Measurements from ENCODE around the gene SLC12A2. TPM values are rescaled to one million over a fixed set of nuclear protein-coding genes. Genes with fewer than 3 reads are reported as not detected.

The SLC12A2 gene
- total and polyA plus RNA-seq, 9 of the 15 experiments (the other 6 are each of a cell fraction or from before 2014, with no cell fraction given): 5.1 to 20.3 (median 12.6) TPM

GRCh38 chr5:128038643-128039042 is 44.9 kb upstream of the SLC12A2 start (continued):
- peak; percentile 83 for TF ChIP-seq ATF3 (IDR thresholded peaks at IDR 0.05)
- peak; percentile 67; the same call in 1 of the 2 replicates for TF ChIP-seq ATF3 (CRISPR knock-in tag; conservative IDR thresholded peaks at IDR 0.05)
- peak; percentile 32; the same call in 1 of the 2 replicates for TF ChIP-seq CTBP1 (IDR thresholded peaks at IDR 0.05; ENCODE audit: borderline replicate concordance)
- TF ChIP-seq FOXM1 (IDR thresholded peaks at IDR 0.05; ENCODE audit: low read depth): peak; percentile 59; the same call in 1 of the 2 replicates
- TF ChIP-seq FOXM1 (CRISPR knock-in tag; IDR thresholded peaks at IDR 0.05; ENCODE audit: low read depth): no peak
- peak; percentile 95 for TF ChIP-seq ARID1B (IDR thresholded peaks at IDR 0.05)
- TF ChIP-seq MAFK (IDR thresholded peaks at IDR 0.05; ENCODE audit: low read length): peak; percentile 20; the same call in 1 of the 2 replicates
- peak in 1 of 2 experiments; percentile 34; a peak in 1 of 4 replicates for TF ChIP-seq NONO (IDR thresholded peaks at IDR 0.05; ENCODE audit: low read depth in 2 of 2, low read length in 1 of 2)
- TF ChIP-seq ZNF398 (CRISPR knock-in tag; IDR thresholded peaks at IDR 0.05): no peak
- TF ChIP-seq NCOA2 (IDR thresholded peaks at IDR 0.05; ENCODE audit: partially characterized antibody in 2 of 2): peak in 1 of 2 experiments; percentile 75
- TF ChIP-seq NCOR1 (IDR thresholded peaks at IDR 0.05): peak; percentile 79
- peak; percentile 85 for TF ChIP-seq HDAC2 (IDR thresholded peaks at IDR 0.05)
- peak; percentile 100 for TF ChIP-seq LEF1 (IDR thresholded peaks at IDR 0.05)
- TF ChIP-seq LCOR (CRISPR knock-in tag; IDR thresholded peaks at IDR 0.05): peak; percentile 80; the same call in 1 of the 2 replicates
- TF ChIP-seq POLR2AphosphoS5 (IDR thresholded peaks at IDR 0.05; ENCODE audit: control insufficient read depth, insufficient read depth, low read depth, low read length): 0 out of 2 replicates have a peak, but pooled peaks have one; percentile 36
- peak; percentile 91 for TF ChIP-seq DPF2 (IDR thresholded peaks at IDR 0.05)
- no peak for TF ChIP-seq PCBP2 (IDR thresholded peaks at IDR 0.05; ENCODE audit: low read depth, low read length, poor library complexity, severe bottlenecking)
- peak; percentile 87 for TF ChIP-seq SMARCC2 (IDR thresholded peaks at IDR 0.05; ENCODE audit: low read depth)
- no peak for TF ChIP-seq SREBF1 (IDR thresholded peaks at IDR 0.05; ENCODE audit: borderline replicate concordance, low read depth, low read length)
- 0 out of 2 replicates have a peak, but pooled peaks have one; percentile 28 for TF ChIP-seq POLR2H (tag; IDR thresholded peaks at IDR 0.05; ENCODE audit: low read depth)
- 0 out of 2 replicates have a peak, but pooled peaks have one; percentile 20 for TF ChIP-seq ZNF644 (tag; IDR thresholded peaks at IDR 0.05; ENCODE audit: low read depth)
- TF ChIP-seq MNT (conservative IDR thresholded peaks at IDR 0.05): peak in 1 of 2 experiments; percentile 41; a peak in 1 of 4 replicates
- TF ChIP-seq NFRKB (IDR thresholded peaks at IDR 0.05; ENCODE audit: low read depth): no peak
- peak in 1 of 2 experiments; percentile 87; a peak in 2 of 4 replicates for TF ChIP-seq HDAC1 (IDR thresholded peaks at IDR 0.05)
- peak; percentile 35; the same call in 1 of the 2 replicates for TF ChIP-seq MBD2 (IDR thresholded peaks at IDR 0.05; ENCODE audit: borderline replicate concordance, low read depth)
- no peak for TF ChIP-seq ZNF146 (CRISPR knock-in tag; IDR thresholded peaks at IDR 0.05; ENCODE audit: unreplicated experiment)
- TF ChIP-seq GABPB2 (CRISPR knock-in tag; conservative IDR thresholded peaks at IDR 0.05): no peak
